A673 (cell line): Measurements from ENCODE around the gene KREMEN1. TPM values are rescaled to one million over a fixed set of nuclear protein-coding genes. Genes with fewer than 3 reads are reported as not detected.

Source experiments
- BruUV-seq: library from RNA; stranded (reverse); fragments of 400-500 nt; replicated peaks from 2 replicates; lab custom pipeline; 2021; lab: Mats Ljungman, UMichigan
- CTCF ChIA-PET: fragments of 300-600 bp; sonication (Branson Sonifier 250); formaldehyde crosslinking; loops from one replicate; lab custom pipeline; 2022; ENCODE audit warnings: antibody characterized with exemption; lab: Charles Lee
- POLR2A ChIA-PET: fragments of 300-600 bp; sonication (Branson Sonifier 250); formaldehyde crosslinking; loops from one replicate; lab custom pipeline; 2022; ENCODE audit warnings: antibody characterized with exemption; ENCODE audit not compliant: low non-redundant PET; lab: Charles Lee
- DNase-seq: peaks from one replicate; pipeline ENCODE4 v3.0.0-alpha.2; 2015; ENCODE audit warnings: low spot score
- H3K27ac ChIP-seq: fragments of 200-600 bp; sonication (generic); 2 replicates; pipeline ENCODE4 v1.5.1; 2016; ENCODE audit warnings: mixed run types, low read depth, mild to moderate bottlenecking, mixed read lengths, antibody characterized with exemption, low read length; ENCODE audit not compliant: poor library complexity, severe bottlenecking
- H3K27me3 ChIP-seq: fragments of 200-600 bp; sonication (generic); replicated peaks from 2 replicates; pipeline ENCODE4 v1.6.1; 2017; ENCODE audit warnings: mixed run types, low read depth, mild to moderate bottlenecking, mixed read lengths, antibody characterized with exemption, low read length; ENCODE audit not compliant: insufficient read depth, poor library complexity
- H3K36me3 ChIP-seq: fragments of 200-600 bp; sonication (generic); 2 replicates; pipeline ENCODE4 v1.6.1; 2016; ENCODE audit warnings: mixed run types, mild to moderate bottlenecking, mixed read lengths, antibody characterized with exemption, low read length; ENCODE audit not compliant: insufficient read depth, poor library complexity, severe bottlenecking
- H3K4me1 ChIP-seq: fragments of 200-600 bp; sonication (generic); 2 replicates; pipeline ENCODE4 v1.6.1; 2017; ENCODE audit warnings: mixed run types, mild to moderate bottlenecking, mixed read lengths, antibody characterized with exemption, low read length; ENCODE audit not compliant: insufficient read depth, poor library complexity, severe bottlenecking
- H3K4me3 ChIP-seq: fragments of 200-600 bp; sonication (generic); 2 replicates; pipeline ENCODE4 v1.5.1; 2016; ENCODE audit warnings: low read depth, mixed run types, mild to moderate bottlenecking, mixed read lengths, low read length; ENCODE audit not compliant: poor library complexity, severe bottlenecking
- H3K9me3 ChIP-seq: fragments of 200-600 bp; sonication (generic); 2 replicates; pipeline ENCODE4 v1.6.1; 2016; ENCODE audit warnings: mixed run types, low read depth, mild to moderate bottlenecking, mixed read lengths, antibody characterized with exemption, low read length; ENCODE audit not compliant: poor library complexity, severe bottlenecking
- EZH2 ChIP-seq: fragments of 200-600 bp; sonication (generic); IDR thresholded peaks from 2 replicates; pipeline ENCODE4 v1.6.1; 2017; ENCODE audit warnings: borderline replicate concordance, low read depth, mild to moderate bottlenecking, mixed read lengths, antibody characterized with exemption, low read length; ENCODE audit not compliant: poor library complexity, severe bottlenecking
- intact Hi-C: fragments of 100-400 bp; cut with micrococcal nuclease; formaldehyde crosslinking; loops from one replicate; pipeline ENCODE4 v1.10.0; 2022; ENCODE audit not compliant: unreplicated experiment
- total RNA-seq: library from RNA; stranded (reverse); gene quantifications from 2 replicates; pipeline ENCODE4 v1.2.3, GENCODE V29; 2021
- TF ChIP-seq, protein P1 (sequence below): fragments of 300-800, 200-600 bp; sonication (generic); conservative IDR thresholded peaks from 2 replicates; pipeline ENCODE4 v1.5.1; 2017; ENCODE audit warnings: low read depth, mild to moderate bottlenecking, antibody characterized with exemption, low read length, moderate library complexity, mixed read lengths

The KREMEN1 gene
- total RNA-seq, 1 experiment from 2014 or later, result 4.2 TPM

DNA sequence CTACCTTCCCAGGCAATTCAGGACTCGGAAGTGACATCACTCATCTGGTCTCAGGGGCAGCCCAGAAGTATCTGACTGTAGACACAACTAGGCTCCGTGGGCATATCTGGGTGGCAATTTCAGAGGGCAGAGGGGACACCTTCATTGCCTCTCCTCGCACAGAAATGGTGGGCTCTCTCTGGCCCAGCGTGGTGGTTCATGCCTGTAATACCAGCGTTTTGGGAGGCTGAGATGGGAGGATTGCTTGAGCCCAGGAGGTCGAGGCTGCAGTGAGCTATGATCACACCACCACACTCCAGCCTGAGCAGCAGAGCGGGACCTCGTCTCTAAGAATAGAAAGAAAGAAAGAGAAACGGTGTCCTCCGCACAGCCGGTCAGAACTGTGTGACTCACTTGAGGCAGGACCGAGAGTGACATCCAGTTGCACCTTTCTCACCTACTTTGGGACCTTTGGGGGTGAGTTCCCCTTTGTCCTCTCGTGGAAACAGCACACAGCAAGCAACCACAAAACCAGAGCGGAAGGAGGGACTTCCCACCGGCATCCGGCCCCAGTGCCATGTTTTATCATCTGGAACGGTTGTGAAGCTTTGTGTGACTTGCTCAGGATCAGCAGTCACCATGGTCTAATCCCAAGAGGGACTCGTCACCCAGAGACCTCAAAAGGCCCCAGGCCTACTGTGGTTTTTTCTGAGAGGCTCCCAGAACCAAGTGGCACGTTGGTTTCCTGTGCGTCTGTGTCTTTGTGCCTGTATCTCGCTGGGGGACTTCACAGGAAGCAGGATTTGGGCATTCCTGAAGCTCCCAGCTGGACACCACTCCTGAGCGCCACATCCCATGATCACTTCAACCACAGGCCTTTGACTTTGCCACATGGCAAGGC, 94.4 kb downstream of the KREMEN1 start:
- ChIA-PET CTCF (interaction anchor here (0.9 kb wide), 1 partner anchor 13 kb away, joined by 3 read pairs; no protein-coding TSS in a partner anchor), POLR2A (no interaction called here)
- H3K27me3 ChIP-seq, result no peaks in the 10 kb centered on the region
- H3K9me3 ChIP-seq, result no peaks in the 10 kb centered on the region
- H3K4me1 ChIP-seq, result no peaks in the 10 kb centered on the region
- BruUV-seq, result no TSS peak
- H3K4me3 ChIP-seq, result no peak overlapping the region
- no peaks in the 10 kb centered on the region for H3K36me3 ChIP-seq
- no peak overlapping the region for H3K27ac ChIP-seq
- TF ChIP-seq, protein P1, sequence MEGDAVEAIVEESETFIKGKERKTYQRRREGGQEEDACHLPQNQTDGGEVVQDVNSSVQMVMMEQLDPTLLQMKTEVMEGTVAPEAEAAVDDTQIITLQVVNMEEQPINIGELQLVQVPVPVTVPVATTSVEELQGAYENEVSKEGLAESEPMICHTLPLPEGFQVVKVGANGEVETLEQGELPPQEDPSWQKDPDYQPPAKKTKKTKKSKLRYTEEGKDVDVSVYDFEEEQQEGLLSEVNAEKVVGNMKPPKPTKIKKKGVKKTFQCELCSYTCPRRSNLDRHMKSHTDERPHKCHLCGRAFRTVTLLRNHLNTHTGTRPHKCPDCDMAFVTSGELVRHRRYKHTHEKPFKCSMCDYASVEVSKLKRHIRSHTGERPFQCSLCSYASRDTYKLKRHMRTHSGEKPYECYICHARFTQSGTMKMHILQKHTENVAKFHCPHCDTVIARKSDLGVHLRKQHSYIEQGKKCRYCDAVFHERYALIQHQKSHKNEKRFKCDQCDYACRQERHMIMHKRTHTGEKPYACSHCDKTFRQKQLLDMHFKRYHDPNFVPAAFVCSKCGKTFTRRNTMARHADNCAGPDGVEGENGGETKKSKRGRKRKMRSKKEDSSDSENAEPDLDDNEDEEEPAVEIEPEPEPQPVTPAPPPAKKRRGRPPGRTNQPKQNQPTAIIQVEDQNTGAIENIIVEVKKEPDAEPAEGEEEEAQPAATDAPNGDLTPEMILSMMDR, result no peak
- no peak for TF ChIP-seq EZH2
- intact Hi-C loops, result no loop called here
- DNase-seq, result no peak

DNA sequence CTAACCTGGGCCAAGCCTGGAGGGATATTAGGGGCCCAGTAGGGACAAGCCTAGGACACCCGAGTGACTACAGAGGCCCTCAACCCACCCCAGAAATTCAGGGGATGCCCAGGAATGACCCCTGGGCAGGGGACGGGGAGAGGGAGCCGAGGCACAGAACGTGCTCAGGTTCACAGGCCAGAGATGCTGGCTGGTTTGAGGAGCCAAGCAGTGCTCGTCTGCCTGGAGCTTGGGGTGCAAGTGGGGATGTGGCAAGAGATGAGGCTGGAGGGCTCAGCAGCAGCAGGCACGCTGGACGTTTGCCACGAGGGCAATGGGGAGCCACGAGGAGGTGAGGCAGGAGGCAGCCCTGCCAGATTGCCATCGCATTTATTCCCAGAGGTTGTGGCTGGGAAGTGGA, 98.9 kb downstream of the KREMEN1 start:
- ChIA-PET POLR2A (no interaction called here), CTCF (no interaction called here)
- no peak for TF ChIP-seq EZH2
- TF ChIP-seq, protein P1, result no peak
- no TSS peak for BruUV-seq
- DNase-seq, result no peak
- intact Hi-C loops, result no loop called here
- Histone ChIP-seq H3K4me1 (no peaks in the 10 kb centered on the region), H3K9me3 (no peaks in the 10 kb centered on the region), H3K4me3 (no peak overlapping the region), H3K36me3 (no peaks in the 10 kb centered on the region), H3K27ac (no peak overlapping the region), H3K27me3 (no peaks in the 10 kb centered on the region)

DNA sequence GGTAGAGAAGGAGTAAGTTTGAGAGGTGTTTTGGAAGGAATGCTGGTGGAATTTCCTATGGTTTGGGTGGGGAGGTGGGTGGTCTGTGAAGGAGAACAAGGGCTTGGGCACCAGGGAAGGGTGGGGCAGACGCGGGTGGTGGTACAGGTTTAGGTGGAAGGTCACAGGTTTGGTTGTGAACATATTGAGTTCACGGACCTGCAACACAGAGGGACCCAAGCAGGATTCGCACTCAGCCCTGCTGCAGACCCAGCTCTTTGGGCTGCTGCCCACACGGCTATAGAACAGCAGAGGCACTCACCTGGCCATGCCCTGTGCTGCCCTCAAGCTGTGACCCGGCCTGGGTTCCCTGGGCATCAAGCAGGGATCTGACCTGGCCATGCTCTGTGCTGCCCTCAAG, 99.4 kb downstream of the KREMEN1 start:
- TF ChIP-seq EZH2, result no peak
- BruUV-seq, result no TSS peak
- no peak for DNase-seq
- Histone ChIP-seq H3K27me3 (no peaks in the 10 kb centered on the region), H3K27ac (no peak overlapping the region), H3K4me3 (no peak overlapping the region), H3K4me1 (no peaks in the 10 kb centered on the region), H3K9me3 (no peaks in the 10 kb centered on the region), H3K36me3 (no peaks in the 10 kb centered on the region)
- intact Hi-C loops, result no loop called here
- POLR2A ChIA-PET, result no interaction called here
- CTCF ChIA-PET, result no interaction called here
